HEK293 (cell line): Measurements from ENCODE around the gene GARRE1.
A peak's percentile ranks its signal among the peaks of the same experiment; 100 is the strongest.

Source experiments
- CTCF ChIA-PET: fragments of 350-600 bp; formaldehyde crosslinking; extraction: SDS; loops from one replicate; lab custom pipeline; 2021; ENCODE audit warnings: antibody characterized with exemption; lab: Yijun Ruan, JAX
- POLR2A ChIA-PET: fragments of 300-600 bp; formaldehyde crosslinking; extraction: SDS; loops from one replicate; lab custom pipeline; 2020; ENCODE audit warnings: antibody characterized with exemption, inconsistent platforms; lab: Yijun Ruan, JAX
- H3K27ac ChIP-seq: fragments of 200-500 bp; sonication (Bioruptor generic); 2 replicates; pipeline ENCODE4 v1.5.1; 2014; ENCODE audit warnings: low read depth, low read length, control low read depth, inconsistent platforms; ENCODE audit errors: extremely low read depth
- H3K36me3 ChIP-seq, 2 experiments: fragments of 200-500 bp in 1 of 2; sonication (Bioruptor generic) in 1 of 2; 1 replicate in 1 of 2; 2 replicates in 1 of 2; pipeline ENCODE4 v1.5.1; 2014 to 2017; ENCODE audit warnings: inconsistent platforms in 2 of 2, low read length in 2 of 2; ENCODE audit not compliant: control insufficient read depth in 2 of 2, insufficient read depth in 1 of 2
- H3K4me1 ChIP-seq: fragments of 200-500 bp; sonication (Bioruptor generic); 2 replicates; pipeline ENCODE4 v1.5.1; 2014; ENCODE audit warnings: mild to moderate bottlenecking, low read length, inconsistent platforms; ENCODE audit not compliant: control insufficient read depth, insufficient read depth
- H3K4me3 ChIP-seq: 2 replicates; pipeline ENCODE4 v1.5.1; 2011; ENCODE audit warnings: low read depth, mild to moderate bottlenecking, control low read depth, low read length, moderate library complexity
- H3K9me3 ChIP-seq: fragments of 200-500 bp; sonication (Bioruptor generic); 2 replicates; pipeline ENCODE4 v1.5.1; 2014; ENCODE audit warnings: low read depth, low read length, inconsistent platforms; ENCODE audit not compliant: control insufficient read depth, insufficient read depth
- BCL11A ChIP-seq: fragments of 450-650 bp; formaldehyde crosslinking; IDR thresholded peaks from 2 replicates; pipeline ENCODE4 v1.5.1; 2016; ENCODE audit warnings: low read depth, missing biosample characterization, missing genetic modification characterization
- KLF10 ChIP-seq: fragments of 450-650 bp; IDR thresholded peaks from 2 replicates; pipeline ENCODE4 v1.5.1; 2018; ENCODE audit warnings: missing biosample characterization, mild to moderate bottlenecking, missing genetic modification characterization
- SP3 ChIP-seq: fragments of 450-650 bp; formaldehyde crosslinking; IDR thresholded peaks from 2 replicates; pipeline ENCODE4 v1.5.1; 2016; ENCODE audit warnings: missing biosample characterization, missing genetic modification characterization
- TRIM28 ChIP-seq: IDR thresholded peaks from 2 replicates; pipeline ENCODE4 v1.6.1; 2011; ENCODE audit warnings: low read length, control low read depth, borderline replicate concordance
- WT1 ChIP-seq: fragments of 450-650 bp; formaldehyde crosslinking; IDR thresholded peaks from 2 replicates; pipeline ENCODE4 v1.5.1; 2016; ENCODE audit warnings: missing biosample characterization, missing genetic modification characterization
- ZFP41 ChIP-seq: fragments of 450-650 bp; formaldehyde crosslinking; IDR thresholded peaks from 2 replicates; pipeline ENCODE4 v1.5.1; 2016; ENCODE audit warnings: missing biosample characterization, missing genetic modification characterization, borderline replicate concordance
- ZIC2 ChIP-seq: fragments of 450-650 bp; formaldehyde crosslinking; IDR thresholded peaks from 2 replicates; pipeline ENCODE4 v1.5.1; 2016; ENCODE audit warnings: missing biosample characterization, missing genetic modification characterization
- ZNF112 ChIP-seq: fragments of 450-650 bp; formaldehyde crosslinking; IDR thresholded peaks from 2 replicates; pipeline ENCODE4 v1.5.0; 2017; ENCODE audit warnings: missing biosample characterization, missing genetic modification characterization
- ZNF157 ChIP-seq: fragments of 450-650 bp; formaldehyde crosslinking; IDR thresholded peaks from 2 replicates; pipeline ENCODE4 v1.5.1; 2016; ENCODE audit warnings: missing biosample characterization, missing genetic modification characterization
- ZNF174 ChIP-seq: fragments of 450-650 bp; formaldehyde crosslinking; IDR thresholded peaks from 2 replicates; pipeline ENCODE4 v1.5.0; 2017; ENCODE audit warnings: missing biosample characterization, mild to moderate bottlenecking, missing genetic modification characterization
- ZNF2 ChIP-seq: fragments of 450-650 bp; formaldehyde crosslinking; IDR thresholded peaks from 2 replicates; pipeline ENCODE4 v1.5.1; 2016; ENCODE audit warnings: missing biosample characterization, missing genetic modification characterization
- ZNF324 ChIP-seq: fragments of 450-650 bp; formaldehyde crosslinking; IDR thresholded peaks from 2 replicates; pipeline ENCODE4 v1.5.1; 2016; ENCODE audit warnings: missing biosample characterization, missing genetic modification characterization
- ZNF426 ChIP-seq: fragments of 450-650 bp; formaldehyde crosslinking; IDR thresholded peaks from 2 replicates; pipeline ENCODE4 v1.5.1; 2017; ENCODE audit warnings: missing biosample characterization, missing genetic modification characterization, mild to moderate bottlenecking, inconsistent platforms, moderate library complexity
- ZNF433 ChIP-seq: fragments of 450-650 bp; formaldehyde crosslinking; IDR thresholded peaks from 2 replicates; pipeline ENCODE4 v1.5.1; 2016; ENCODE audit warnings: missing biosample characterization, missing genetic modification characterization, low read depth
- ZNF510 ChIP-seq: fragments of 450-650 bp; formaldehyde crosslinking; IDR thresholded peaks from 2 replicates; pipeline ENCODE4 v1.5.1; 2018; ENCODE audit warnings: mild to moderate bottlenecking, missing genetic modification characterization, missing biosample characterization; ENCODE audit not compliant: insufficient replicate concordance
- ZNF548 ChIP-seq: fragments of 450-650 bp; formaldehyde crosslinking; IDR thresholded peaks from 2 replicates; pipeline ENCODE4 v1.5.1; 2016; ENCODE audit warnings: missing biosample characterization, missing genetic modification characterization
- ZNF555 ChIP-seq: fragments of 450-650 bp; formaldehyde crosslinking; conservative IDR thresholded peaks from 2 replicates; pipeline ENCODE4 v1.5.1; 2017; ENCODE audit warnings: missing biosample characterization, mild to moderate bottlenecking, missing genetic modification characterization, inconsistent platforms
- ZNF561 ChIP-seq: fragments of 450-650 bp; IDR thresholded peaks from 2 replicates; pipeline ENCODE4 v1.5.1; 2018; ENCODE audit warnings: missing biosample characterization, missing genetic modification characterization, borderline replicate concordance
- ZNF596 ChIP-seq: fragments of 450-650 bp; IDR thresholded peaks from 2 replicates; pipeline ENCODE4 v1.5.0; 2018; ENCODE audit warnings: missing biosample characterization, mild to moderate bottlenecking, missing genetic modification characterization, moderate library complexity
- ZNF600 ChIP-seq: fragments of 450-650 bp; formaldehyde crosslinking; IDR thresholded peaks from 2 replicates; pipeline ENCODE4 v1.5.1; 2016; ENCODE audit warnings: missing biosample characterization, missing genetic modification characterization
- ZNF626 ChIP-seq: fragments of 450-650 bp; sonication (Bioruptor Pico); formaldehyde crosslinking; IDR thresholded peaks from 2 replicates; pipeline ENCODE4 v1.5.1; 2018; ENCODE audit warnings: missing biosample characterization, missing genetic modification characterization, inconsistent platforms
- ZNF629 ChIP-seq: fragments of 450-650 bp; formaldehyde crosslinking; IDR thresholded peaks from 2 replicates; pipeline ENCODE4 v1.5.1; 2017; ENCODE audit warnings: missing biosample characterization, missing genetic modification characterization
- ZNF654 ChIP-seq: fragments of 450-650 bp; formaldehyde crosslinking; IDR thresholded peaks from 2 replicates; pipeline ENCODE4 v1.5.1; 2016; ENCODE audit warnings: low read depth, missing biosample characterization, missing genetic modification characterization
- ZNF76 ChIP-seq: fragments of 450-650 bp; formaldehyde crosslinking; IDR thresholded peaks from 2 replicates; pipeline ENCODE4; 2016; ENCODE audit warnings: low read depth, missing biosample characterization, missing genetic modification characterization, borderline replicate concordance
- ZNF830 ChIP-seq: fragments of 450-650 bp; IDR thresholded peaks from 2 replicates; pipeline ENCODE4 v1.5.0; 2018; ENCODE audit warnings: missing biosample characterization, missing genetic modification characterization, low read depth, mild to moderate bottlenecking, moderate library complexity
- TF ChIP-seq, protein P1 (sequence below): fragments of 450-650 bp; IDR thresholded peaks from 2 replicates; pipeline ENCODE4 v1.5.1; 2018; ENCODE audit warnings: missing biosample characterization, mild to moderate bottlenecking, missing genetic modification characterization
- TF ChIP-seq, protein P2 (sequence below): fragments of 450-650 bp; formaldehyde crosslinking; conservative IDR thresholded peaks from 2 replicates; pipeline ENCODE4 v1.5.1; 2016; ENCODE audit warnings: low read depth, missing biosample characterization, missing genetic modification characterization
- TF ChIP-seq, protein P3 (sequence below): fragments of 450-650 bp; formaldehyde crosslinking; IDR thresholded peaks from 2 replicates; pipeline ENCODE4 v1.5.1; 2016; ENCODE audit warnings: missing biosample characterization, missing genetic modification characterization, borderline replicate concordance

The GARRE1 gene

DNA sequence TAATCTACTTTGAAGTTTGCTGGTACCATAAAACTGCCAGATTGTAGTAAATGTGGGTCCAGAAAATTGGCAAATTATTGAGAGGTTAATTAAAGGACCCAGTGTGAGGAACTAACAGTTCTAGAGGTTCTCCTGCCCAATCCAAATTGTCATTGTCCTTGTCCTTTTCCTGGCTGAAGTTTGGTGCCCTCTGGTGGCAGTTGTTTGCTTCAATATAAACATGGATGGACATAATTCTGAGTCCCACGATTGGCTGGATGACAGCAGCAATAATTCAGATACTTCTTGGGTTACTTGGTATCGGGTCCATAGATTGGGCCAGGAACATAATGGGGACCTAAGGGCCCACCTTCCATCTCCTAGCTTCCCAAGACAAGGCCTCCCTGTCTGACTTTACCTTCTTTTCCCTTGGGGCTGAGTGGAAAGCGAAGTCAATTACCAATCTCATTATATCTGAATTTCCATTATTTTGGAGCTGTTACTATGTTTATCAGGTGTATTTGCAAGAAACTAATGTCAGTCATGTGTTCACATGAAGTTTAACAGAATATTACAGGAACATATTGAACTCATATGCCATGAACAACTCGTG is 33.8 kb upstream of the GARRE1 start:
- Histone ChIP-seq H3K27ac (no peak overlapping the region), H3K9me3 (no peaks in the 10 kb centered on the region), H3K36me3 (peaks cover 70 to 83% of the 10 kb centered on the region in 2 experiments), H3K4me1 (peaks cover 39% of the 10 kb centered on the region), H3K4me3 (no peak overlapping the region)
- ChIA-PET POLR2A (interaction anchor here (0.5 to 0.8 kb wide), 2 partner anchors 47 to 1306 kb away, joined by 4 to 5 read pairs; no protein-coding TSS in a partner anchor), CTCF (interaction anchor here (0.6 to 6.8 kb wide), 43 partner anchors 10 to 1165 kb away, joined by 3 to 64 read pairs (median 5); partner anchors contain the start of gene LSM14A)
- TF ChIP-seq, protein P1, sequence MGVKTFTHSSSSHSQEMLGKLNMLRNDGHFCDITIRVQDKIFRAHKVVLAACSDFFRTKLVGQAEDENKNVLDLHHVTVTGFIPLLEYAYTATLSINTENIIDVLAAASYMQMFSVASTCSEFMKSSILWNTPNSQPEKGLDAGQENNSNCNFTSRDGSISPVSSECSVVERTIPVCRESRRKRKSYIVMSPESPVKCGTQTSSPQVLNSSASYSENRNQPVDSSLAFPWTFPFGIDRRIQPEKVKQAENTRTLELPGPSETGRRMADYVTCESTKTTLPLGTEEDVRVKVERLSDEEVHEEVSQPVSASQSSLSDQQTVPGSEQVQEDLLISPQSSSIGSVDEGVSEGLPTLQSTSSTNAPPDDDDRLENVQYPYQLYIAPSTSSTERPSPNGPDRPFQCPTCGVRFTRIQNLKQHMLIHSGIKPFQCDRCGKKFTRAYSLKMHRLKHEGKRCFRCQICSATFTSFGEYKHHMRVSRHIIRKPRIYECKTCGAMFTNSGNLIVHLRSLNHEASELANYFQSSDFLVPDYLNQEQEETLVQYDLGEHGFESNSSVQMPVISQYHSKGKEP (tag by site-specific recombination) = peak; percentile 18; the same call in 1 of the 2 replicates
- TF ChIP-seq ZNF324 (no peak), ZNF548 (tag by site-specific recombination) (no peak), ZNF174 (tag by site-specific recombination) (no peak), ZNF2 (tag by site-specific recombination) (peak; percentile 53; the same call in 1 of the 2 replicates), KLF10 (tag by site-specific recombination) (0 out of 2 replicates have a peak, but pooled peaks have one; percentile 39), TRIM28 (peak; percentile 55), ZIC2 (tag by site-specific recombination) (no peak), ZNF157 (tag by site-specific recombination) (no peak), ZNF600 (tag by site-specific recombination) (no peak), BCL11A (tag by site-specific recombination) (no peak), ZNF561 (tag by site-specific recombination) (peak; percentile 44; the same call in 1 of the 2 replicates), ZNF555 (tag by site-specific recombination) (no peak), ZNF626 (tag by site-specific recombination) (no peak), ZNF830 (tag by site-specific recombination) (no peak), ZNF426 (no peak), ZNF112 (tag by site-specific recombination) (no peak), ZFP41 (no peak), ZNF76 (no peak), ZNF433 (tag by site-specific recombination) (no peak), ZNF629 (tag by site-specific recombination) (no peak), ZNF510 (tag by site-specific recombination) (no peak), ZNF596 (tag by site-specific recombination) (no peak), ZNF654 (tag by site-specific recombination) (peak; percentile 83), WT1 (no peak), SP3 (tag by site-specific recombination) (0 out of 2 replicates have a peak, but pooled peaks have one; percentile 12)
- TF ChIP-seq, protein P2, sequence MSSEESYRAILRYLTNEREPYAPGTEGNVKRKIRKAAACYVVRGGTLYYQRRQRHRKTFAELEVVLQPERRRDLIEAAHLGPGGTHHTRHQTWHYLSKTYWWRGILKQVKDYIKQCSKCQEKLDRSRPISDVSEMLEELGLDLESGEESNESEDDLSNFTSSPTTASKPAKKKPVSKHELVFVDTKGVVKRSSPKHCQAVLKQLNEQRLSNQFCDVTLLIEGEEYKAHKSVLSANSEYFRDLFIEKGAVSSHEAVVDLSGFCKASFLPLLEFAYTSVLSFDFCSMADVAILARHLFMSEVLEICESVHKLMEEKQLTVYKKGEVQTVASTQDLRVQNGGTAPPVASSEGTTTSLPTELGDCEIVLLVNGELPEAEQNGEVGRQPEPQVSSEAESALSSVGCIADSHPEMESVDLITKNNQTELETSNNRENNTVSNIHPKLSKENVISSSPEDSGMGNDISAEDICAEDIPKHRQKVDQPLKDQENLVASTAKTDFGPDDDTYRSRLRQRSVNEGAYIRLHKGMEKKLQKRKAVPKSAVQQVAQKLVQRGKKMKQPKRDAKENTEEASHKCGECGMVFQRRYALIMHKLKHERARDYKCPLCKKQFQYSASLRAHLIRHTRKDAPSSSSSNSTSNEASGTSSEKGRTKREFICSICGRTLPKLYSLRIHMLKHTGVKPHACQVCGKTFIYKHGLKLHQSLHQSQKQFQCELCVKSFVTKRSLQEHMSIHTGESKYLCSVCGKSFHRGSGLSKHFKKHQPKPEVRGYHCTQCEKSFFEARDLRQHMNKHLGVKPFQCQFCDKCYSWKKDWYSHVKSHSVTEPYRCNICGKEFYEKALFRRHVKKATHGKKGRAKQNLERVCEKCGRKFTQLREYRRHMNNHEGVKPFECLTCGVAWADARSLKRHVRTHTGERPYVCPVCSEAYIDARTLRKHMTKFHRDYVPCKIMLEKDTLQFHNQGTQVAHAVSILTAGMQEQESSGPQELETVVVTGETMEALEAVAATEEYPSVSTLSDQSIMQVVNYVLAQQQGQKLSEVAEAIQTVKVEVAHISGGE (tag by site-specific recombination) = no peak
- TF ChIP-seq, protein P3, sequence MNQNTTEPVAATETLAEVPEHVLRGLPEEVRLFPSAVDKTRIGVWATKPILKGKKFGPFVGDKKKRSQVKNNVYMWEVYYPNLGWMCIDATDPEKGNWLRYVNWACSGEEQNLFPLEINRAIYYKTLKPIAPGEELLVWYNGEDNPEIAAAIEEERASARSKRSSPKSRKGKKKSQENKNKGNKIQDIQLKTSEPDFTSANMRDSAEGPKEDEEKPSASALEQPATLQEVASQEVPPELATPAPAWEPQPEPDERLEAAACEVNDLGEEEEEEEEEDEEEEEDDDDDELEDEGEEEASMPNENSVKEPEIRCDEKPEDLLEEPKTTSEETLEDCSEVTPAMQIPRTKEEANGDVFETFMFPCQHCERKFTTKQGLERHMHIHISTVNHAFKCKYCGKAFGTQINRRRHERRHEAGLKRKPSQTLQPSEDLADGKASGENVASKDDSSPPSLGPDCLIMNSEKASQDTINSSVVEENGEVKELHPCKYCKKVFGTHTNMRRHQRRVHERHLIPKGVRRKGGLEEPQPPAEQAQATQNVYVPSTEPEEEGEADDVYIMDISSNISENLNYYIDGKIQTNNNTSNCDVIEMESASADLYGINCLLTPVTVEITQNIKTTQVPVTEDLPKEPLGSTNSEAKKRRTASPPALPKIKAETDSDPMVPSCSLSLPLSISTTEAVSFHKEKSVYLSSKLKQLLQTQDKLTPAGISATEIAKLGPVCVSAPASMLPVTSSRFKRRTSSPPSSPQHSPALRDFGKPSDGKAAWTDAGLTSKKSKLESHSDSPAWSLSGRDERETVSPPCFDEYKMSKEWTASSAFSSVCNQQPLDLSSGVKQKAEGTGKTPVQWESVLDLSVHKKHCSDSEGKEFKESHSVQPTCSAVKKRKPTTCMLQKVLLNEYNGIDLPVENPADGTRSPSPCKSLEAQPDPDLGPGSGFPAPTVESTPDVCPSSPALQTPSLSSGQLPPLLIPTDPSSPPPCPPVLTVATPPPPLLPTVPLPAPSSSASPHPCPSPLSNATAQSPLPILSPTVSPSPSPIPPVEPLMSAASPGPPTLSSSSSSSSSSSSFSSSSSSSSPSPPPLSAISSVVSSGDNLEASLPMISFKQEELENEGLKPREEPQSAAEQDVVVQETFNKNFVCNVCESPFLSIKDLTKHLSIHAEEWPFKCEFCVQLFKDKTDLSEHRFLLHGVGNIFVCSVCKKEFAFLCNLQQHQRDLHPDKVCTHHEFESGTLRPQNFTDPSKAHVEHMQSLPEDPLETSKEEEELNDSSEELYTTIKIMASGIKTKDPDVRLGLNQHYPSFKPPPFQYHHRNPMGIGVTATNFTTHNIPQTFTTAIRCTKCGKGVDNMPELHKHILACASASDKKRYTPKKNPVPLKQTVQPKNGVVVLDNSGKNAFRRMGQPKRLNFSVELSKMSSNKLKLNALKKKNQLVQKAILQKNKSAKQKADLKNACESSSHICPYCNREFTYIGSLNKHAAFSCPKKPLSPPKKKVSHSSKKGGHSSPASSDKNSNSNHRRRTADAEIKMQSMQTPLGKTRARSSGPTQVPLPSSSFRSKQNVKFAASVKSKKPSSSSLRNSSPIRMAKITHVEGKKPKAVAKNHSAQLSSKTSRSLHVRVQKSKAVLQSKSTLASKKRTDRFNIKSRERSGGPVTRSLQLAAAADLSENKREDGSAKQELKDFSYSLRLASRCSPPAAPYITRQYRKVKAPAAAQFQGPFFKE = no peak
